GM12878 (cell line): ENCODE measurements around the gene PPFIBP1.

Source experiments
- ASH2L ChIP-seq: fragments of 300-600, 200-600 bp; sonication (generic); IDR thresholded peaks from 2 replicates; pipeline ENCODE4 v1.6.1; 2017; ENCODE audit warnings: low read depth, mild to moderate bottlenecking, borderline replicate concordance
- HSF1 ChIP-seq: fragments of 150-350 bp; IDR thresholded peaks from 2 replicates; pipeline ENCODE4 v1.6.1; 2014; ENCODE audit warnings: mild to moderate bottlenecking, low read depth, low read length
- MXI1 ChIP-seq: fragments of 150-350 bp; IDR thresholded peaks from 2 replicates; pipeline ENCODE4 v1.6.1; 2011; ENCODE audit warnings: low read depth, mild to moderate bottlenecking, inconsistent platforms, low read length, improper control_type of control experiment
- NR2F1 ChIP-seq: fragments of 450-650 bp; conservative IDR thresholded peaks from 2 replicates; pipeline ENCODE4 v1.6.1; 2017; ENCODE audit warnings: mild to moderate bottlenecking

GRCh38 chr12:27521981-27522380, 2.0 kb upstream of the PPFIBP1 start:
- TF ChIP-seq ASH2L, result no peak
- no peak for TF ChIP-seq NR2F1
- TF ChIP-seq HSF1, result no peak
- TF ChIP-seq MXI1, result no peak
